ENCODE measurements around the gene REM1.
"Not testable (repeated sequence)": the region's sequence is repeated elsewhere in the genome, so short reads cannot be mapped to it uniquely, and the experiment has no call there.

Gene REM1

GRCh38 chr20:31485450-31486339 is 10.6 kb downstream of the REM1 start:
- DNase-seq, result peak; percentile 16 to 27

- no peak for DNase-seq
Observed at GRCh38 chr20:31488115-31488514, 13.0 kb downstream of the REM1 start.

DNA sequence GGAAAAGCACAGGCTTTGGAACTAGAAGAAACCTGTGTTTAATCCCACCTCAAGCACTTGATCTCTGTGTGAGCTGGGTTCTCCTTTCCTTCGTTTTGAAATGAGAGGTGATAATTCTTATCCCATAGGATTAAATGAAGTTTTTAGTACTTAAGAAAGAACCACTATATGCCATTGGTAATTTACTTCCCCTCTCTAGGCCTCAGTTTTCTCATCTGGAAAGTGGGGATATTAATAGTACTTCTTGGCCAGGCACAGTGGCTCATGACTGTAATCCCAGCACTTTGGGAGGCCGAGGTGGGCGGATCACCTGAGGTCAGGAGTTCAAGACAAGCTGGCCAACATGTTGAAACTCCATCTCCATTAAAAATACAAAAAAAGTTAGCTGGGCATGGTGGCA is 14.1 kb downstream of the REM1 start:
- no peak for DNase-seq

DNA sequence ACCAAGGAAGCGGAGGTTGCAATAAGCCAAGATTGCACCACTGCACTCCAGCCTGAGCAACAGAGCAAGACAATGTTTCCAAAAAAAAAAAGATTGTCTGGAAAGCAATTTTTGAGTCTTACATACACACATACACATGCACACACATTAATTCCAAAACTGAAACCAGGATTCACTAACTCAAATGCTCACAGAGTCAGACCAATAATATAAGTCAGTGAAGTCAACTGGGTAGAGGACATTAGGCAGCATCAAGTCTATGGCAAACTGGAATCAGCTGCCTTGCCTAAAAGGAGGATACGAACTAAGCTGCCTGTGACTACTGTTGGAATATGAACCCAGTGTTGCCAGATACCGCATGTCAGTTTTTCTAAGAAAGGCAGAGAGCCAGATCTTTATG is 15.7 kb downstream of the REM1 start:
- no peak for DNase-seq

GRCh38 chr20:31494131-31494530 is 19.0 kb downstream of the REM1 start:
- DNase-seq, result no peak

- no peak for DNase-seq
Observed at GRCh38 chr20:31496761-31497295, 21.7 kb downstream of the REM1 start.

DNA sequence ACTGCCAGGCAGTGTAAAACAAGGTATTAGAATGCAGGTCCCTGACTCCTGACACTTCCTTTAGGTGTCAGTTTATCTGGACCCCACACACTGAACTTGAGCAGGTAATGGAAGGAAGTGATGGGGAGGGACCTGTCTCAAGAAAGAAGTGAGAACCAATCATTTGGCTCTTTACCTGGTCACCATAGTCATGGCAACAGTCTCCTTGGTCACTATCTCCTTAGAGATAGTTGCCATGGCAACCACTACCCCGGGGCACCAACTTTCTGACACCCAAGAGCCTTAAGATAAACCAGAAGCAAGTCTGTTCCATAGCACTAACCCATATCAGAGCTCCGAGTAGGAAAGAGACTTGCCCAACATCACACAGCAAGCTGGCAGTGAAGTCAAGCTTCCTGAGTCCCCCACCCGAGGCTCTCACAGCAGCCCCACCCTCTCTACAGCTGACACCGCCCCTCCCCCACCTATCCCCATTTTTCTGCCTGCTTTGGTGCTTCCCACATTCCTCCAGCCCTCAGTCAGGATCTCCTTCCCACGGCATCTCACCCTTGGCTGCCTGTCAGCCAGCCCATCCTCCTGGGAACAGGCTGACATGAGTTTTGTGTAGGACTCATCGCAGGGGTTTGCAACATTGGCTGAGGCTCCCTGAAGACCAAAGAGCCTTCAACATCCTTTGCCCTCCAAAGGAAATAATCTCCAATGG is 22.9 kb downstream of the REM1 start:
- DNase-seq, result no peak

GRCh38 chr20:31500527-31500926 is 25.4 kb downstream of the REM1 start:
- no peak for DNase-seq

- DNase-seq, result peak; percentile 82 to 83
Observed at GRCh38 chr20:31502884-31503673, 28.0 kb downstream of the REM1 start.

- DNase-seq, result no peak
Observed at GRCh38 chr20:31505903-31506302, 30.8 kb downstream of the REM1 start.

- no peak for DNase-seq
Observed at GRCh38 chr20:31508517-31509244, 33.6 kb downstream of the REM1 start.

DNA sequence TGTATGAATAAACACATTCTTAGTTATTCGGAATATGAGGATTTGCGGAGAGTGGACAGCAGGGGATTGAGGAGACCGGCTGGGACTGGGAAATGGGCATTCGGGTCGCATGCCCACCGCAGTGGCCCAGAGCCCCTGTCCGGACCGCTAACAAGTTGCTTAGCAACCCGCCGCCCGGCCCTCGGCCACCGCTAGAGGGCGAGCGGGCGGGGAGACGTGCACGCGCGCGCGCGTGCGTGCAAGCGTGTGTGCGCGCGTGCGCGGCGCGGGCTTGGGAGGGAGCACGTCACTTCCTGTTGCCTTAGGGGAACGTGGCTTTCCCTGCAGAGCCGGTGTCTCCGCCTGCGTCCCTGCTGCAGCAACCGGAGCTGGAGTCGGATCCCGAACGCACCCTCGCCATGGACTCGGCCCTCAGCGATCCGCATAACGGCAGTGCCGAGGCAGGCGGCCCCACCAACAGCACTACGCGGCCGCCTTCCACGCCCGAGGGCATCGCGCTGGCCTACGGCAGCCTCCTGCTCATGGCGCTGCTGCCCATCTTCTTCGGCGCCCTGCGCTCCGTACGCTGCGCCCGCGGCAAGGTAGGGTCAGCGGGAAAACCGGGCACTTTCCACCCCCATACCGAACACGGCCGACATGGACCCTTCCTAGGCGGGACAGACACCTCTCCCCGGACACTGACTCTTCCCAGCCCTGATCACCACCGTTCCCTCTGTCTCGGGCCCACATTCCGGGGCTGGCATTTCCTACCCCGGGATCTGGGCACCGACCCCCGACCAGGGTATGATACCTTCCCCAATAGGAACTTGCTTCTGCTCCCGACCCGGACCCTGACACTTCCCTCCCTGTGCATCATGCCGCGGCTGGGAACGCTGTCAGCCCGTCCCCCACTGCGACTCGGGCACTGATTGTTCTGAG is 39.3 kb downstream of the REM1 start, which contains the start of gene HM13:
TSS of gene HM13 (plus strand) at position 289 of the 918 bp plus-strand sequence. CDS start at position 399, 110 bp downstream.
- DNase-seq, result peak; percentile 88 to 89

GRCh38 chr20:31515072-31515774 is 40.1 kb downstream of the REM1 start:
- DNase-seq, result no peak

GRCh38 chr20:31515775-31516107 is 40.7 kb downstream of the REM1 start:
- peak; percentile 18 to 31 for DNase-seq

DNA sequence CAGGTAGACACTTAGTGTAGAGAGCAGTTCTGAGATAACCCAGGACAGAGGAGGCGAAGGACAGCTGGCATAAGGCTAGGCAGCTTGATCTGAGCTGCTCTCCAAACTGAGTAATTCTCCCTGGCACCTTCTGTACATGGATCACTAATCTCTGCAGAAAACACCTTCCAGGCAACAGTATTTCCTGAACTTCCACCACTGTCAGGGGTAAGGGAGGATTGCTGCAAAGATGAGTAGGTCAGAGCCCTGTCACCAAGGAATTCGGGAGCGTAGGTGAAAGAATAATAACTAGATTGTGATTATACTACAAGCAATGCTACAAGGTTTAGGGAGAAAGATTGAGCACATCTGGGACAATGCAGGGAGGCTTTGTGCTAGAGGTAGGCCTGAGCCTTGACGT is 41.1 kb downstream of the REM1 start:
- no peak for DNase-seq

DNA sequence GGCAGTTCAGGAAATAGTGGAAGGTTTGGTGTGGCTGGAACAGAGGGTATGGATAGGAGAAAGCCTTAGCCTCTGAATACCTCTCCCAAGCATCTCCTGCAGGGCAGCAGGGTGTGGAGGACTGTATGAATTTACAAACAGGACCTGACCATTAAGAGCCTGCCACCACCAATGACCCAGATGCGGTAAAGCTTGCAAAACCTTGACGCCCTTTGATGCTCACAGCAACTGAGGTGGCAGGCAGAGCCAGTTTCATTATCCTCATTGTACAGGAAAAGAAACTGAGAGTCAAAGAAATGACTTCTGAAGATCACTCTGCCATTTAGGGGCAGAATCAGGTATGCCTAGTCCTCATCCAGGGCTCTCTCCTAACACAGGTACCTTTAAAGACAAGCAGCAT is 41.6 kb downstream of the REM1 start:
- DNase-seq, result peak; percentile 16 to 31

DNA sequence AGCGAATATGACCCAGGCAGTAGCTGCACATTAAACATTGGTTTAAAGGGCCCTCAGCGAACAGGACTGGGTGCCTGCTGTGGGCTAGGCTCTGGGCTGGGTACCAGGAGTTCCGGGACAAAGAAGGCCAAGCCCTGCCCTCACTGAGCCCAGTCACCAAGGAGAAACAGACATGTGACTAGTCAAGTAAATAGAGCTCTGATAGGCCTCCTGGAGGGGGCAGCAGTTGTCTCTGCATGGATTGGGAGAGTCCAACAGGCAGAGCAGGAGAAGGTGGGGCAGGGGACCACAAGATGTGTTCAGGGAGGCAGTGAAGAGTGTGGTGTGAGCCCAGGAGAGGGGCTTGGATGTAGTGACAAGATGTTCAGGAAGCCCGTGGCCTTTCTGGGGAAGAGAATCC is 42.3 kb downstream of the REM1 start:
- peak in 1 of 2 experiments; percentile 10 for DNase-seq

GRCh38 chr20:31521267-31521666 is 46.2 kb downstream of the REM1 start:
- not testable (repeated sequence) for DNase-seq

- no peak for DNase-seq
Observed at GRCh38 chr20:31522731-31523130, 47.6 kb downstream of the REM1 start.

All from activated CD4-positive, alpha-beta T cell treated with anti-CD3 and anti-CD28 coated beads, Interleukin-2, amount 50 U/mL, for 48 hours (primary cell).